Retinal pigment epithelial cell (primary cell): ENCODE data around the gene SHISA7.

Source experiments
- DNase-seq: peaks from one replicate; pipeline ENCODE4 v3.0.0-alpha.2; 2010; ENCODE audit warnings: low read depth
- H3K4me3 ChIP-seq: 2 replicates; pipeline ENCODE4 v1.5.1; 2011; ENCODE audit warnings: mild to moderate bottlenecking, low read length, control low read depth, moderate library complexity
- TF ChIP-seq, protein P1 (sequence below): conservative IDR thresholded peaks from 2 replicates; pipeline ENCODE4 v1.5.1; 2011; ENCODE audit warnings: low read depth, low read length, control low read depth, inconsistent platforms

Gene SHISA7

GRCh38 chr19:55441692-55442321 lies 1.3 kb downstream of the SHISA7 start:
- no peak for DNase-seq
- TF ChIP-seq, protein P1, sequence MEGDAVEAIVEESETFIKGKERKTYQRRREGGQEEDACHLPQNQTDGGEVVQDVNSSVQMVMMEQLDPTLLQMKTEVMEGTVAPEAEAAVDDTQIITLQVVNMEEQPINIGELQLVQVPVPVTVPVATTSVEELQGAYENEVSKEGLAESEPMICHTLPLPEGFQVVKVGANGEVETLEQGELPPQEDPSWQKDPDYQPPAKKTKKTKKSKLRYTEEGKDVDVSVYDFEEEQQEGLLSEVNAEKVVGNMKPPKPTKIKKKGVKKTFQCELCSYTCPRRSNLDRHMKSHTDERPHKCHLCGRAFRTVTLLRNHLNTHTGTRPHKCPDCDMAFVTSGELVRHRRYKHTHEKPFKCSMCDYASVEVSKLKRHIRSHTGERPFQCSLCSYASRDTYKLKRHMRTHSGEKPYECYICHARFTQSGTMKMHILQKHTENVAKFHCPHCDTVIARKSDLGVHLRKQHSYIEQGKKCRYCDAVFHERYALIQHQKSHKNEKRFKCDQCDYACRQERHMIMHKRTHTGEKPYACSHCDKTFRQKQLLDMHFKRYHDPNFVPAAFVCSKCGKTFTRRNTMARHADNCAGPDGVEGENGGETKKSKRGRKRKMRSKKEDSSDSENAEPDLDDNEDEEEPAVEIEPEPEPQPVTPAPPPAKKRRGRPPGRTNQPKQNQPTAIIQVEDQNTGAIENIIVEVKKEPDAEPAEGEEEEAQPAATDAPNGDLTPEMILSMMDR, result no peak
- no peak overlapping the region for H3K4me3 ChIP-seq

DNA sequence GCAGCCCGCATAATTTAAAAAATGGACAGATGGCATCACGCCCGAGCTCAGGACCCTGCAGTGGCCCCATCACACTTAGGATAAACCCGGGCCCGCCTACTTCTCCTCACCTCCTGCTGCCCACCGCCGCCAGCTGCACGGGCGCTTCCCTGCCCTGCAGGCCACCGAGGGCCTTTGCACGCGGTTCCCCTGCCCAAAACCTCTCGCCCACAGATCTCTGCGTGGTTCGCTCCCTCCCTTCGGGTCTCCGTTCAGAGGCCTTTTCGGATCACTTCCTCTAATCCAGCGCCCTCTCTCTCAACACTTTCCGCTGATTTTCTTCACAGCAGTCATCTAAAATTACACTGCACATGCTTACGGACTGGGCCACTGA lies 1.8 kb downstream of the SHISA7 start:
- H3K4me3 ChIP-seq, result no peak overlapping the region
- DNase-seq, result no peak
- TF ChIP-seq, protein P1, result no peak

GRCh38 chr19:55440411-55441105 lies 2.5 kb downstream of the SHISA7 start:
- DNase-seq, result no peak
- TF ChIP-seq, protein P1, result no peak
- H3K4me3 ChIP-seq, result no peak overlapping the region

- TF ChIP-seq, protein P1, result no peak
- no peak overlapping the region for H3K4me3 ChIP-seq
- DNase-seq, result no peak
Measured at GRCh38 chr19:55439052-55439451, 4.0 kb downstream of the SHISA7 start.

DNA sequence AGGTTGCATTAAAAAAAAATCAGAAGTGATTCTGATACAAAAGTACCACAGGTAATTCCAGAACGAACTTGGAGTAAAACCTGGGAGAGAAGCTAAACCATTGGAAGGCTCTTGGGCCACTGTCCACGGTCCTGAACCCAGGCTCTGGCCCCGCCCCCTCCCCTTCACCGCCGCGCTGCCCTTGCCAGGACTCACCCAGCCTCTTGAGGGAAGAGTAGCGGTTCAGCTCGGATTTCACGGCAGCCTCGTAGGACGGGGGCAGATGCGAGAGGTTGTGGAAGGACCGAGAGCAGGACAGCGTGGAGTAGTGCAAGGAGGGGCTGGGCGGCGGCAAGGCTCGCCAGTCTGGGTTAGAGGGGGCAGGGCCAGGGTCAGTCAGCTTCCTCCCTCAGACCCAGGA lies 5.7 kb downstream of the SHISA7 start:
- no peak overlapping the region for H3K4me3 ChIP-seq
- no peak for DNase-seq

DNA sequence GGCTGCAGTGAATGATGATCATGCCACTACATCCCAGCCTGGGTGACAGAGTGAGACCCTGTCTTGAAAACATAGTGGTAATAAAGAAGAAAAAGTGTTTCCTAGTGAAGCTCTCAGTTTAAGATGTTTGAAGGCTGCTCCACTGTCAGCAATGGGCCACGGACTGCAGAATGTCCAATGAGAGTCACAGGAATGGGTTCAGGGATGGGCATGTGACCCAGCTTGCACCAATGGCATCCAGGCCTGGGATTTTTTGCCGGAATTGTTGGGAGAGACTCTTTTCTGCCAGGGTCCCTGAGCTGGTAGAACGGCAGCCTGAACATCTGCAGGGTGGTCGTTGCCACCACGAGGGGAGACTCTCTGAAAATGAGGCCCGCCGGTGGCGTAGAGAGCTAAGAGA lies 6.3 kb downstream of the SHISA7 start:
- no peak for DNase-seq
- TF ChIP-seq, protein P1, result no peak
- no peak overlapping the region for H3K4me3 ChIP-seq

More for the DNA sequence above, 5.7 kb downstream of the SHISA7 start:
- TF ChIP-seq, protein P1, result no peak

GRCh38 chr19:55435020-55435419 lies 8.1 kb downstream of the SHISA7 start:
- DNase-seq, result no peak
- H3K4me3 ChIP-seq, result no peak overlapping the region
- TF ChIP-seq, protein P1, result no peak
